HEK293 (cell line): ENCODE measurements around the gene KLK3.

Experiments
- CTCF ChIA-PET: fragments of 350-600 bp; formaldehyde crosslinking; extraction: SDS; loops from one replicate; lab custom pipeline; 2021; ENCODE audit warnings: antibody characterized with exemption; lab: Yijun Ruan, JAX
- POLR2A ChIA-PET: fragments of 300-600 bp; formaldehyde crosslinking; extraction: SDS; loops from one replicate; lab custom pipeline; 2020; ENCODE audit warnings: antibody characterized with exemption, inconsistent platforms; lab: Yijun Ruan, JAX
- H3K27ac ChIP-seq: fragments of 200-500 bp; sonication (Bioruptor generic); 2 replicates; pipeline ENCODE4 v1.5.1; 2014; ENCODE audit warnings: low read depth, low read length, control low read depth, inconsistent platforms; ENCODE audit errors: extremely low read depth
- H3K36me3 ChIP-seq, 2 experiments: fragments of 200-500 bp in 1 of 2; sonication (Bioruptor generic) in 1 of 2; 1 replicate in 1 of 2; 2 replicates in 1 of 2; pipeline ENCODE4 v1.5.1; 2014 to 2017; ENCODE audit warnings: inconsistent platforms in 2 of 2, low read length in 2 of 2; ENCODE audit not compliant: control insufficient read depth in 2 of 2, insufficient read depth in 1 of 2
- H3K4me1 ChIP-seq: fragments of 200-500 bp; sonication (Bioruptor generic); 2 replicates; pipeline ENCODE4 v1.5.1; 2014; ENCODE audit warnings: mild to moderate bottlenecking, low read length, inconsistent platforms; ENCODE audit not compliant: control insufficient read depth, insufficient read depth
- H3K4me3 ChIP-seq: 2 replicates; pipeline ENCODE4 v1.5.1; 2011; ENCODE audit warnings: low read depth, mild to moderate bottlenecking, control low read depth, low read length, moderate library complexity
- H3K9me3 ChIP-seq: fragments of 200-500 bp; sonication (Bioruptor generic); 2 replicates; pipeline ENCODE4 v1.5.1; 2014; ENCODE audit warnings: low read depth, low read length, inconsistent platforms; ENCODE audit not compliant: control insufficient read depth, insufficient read depth
- BCL11B ChIP-seq: fragments of 450-650 bp; formaldehyde crosslinking; IDR thresholded peaks from 2 replicates; pipeline ENCODE4 v1.5.1; 2016; ENCODE audit warnings: low read depth, missing biosample characterization, missing genetic modification characterization
- CTCF ChIP-seq: fragments of 450-650 bp; formaldehyde crosslinking; IDR thresholded peaks from 2 replicates; pipeline ENCODE4 v1.5.1; 2016; ENCODE audit warnings: missing biosample characterization, missing genetic modification characterization
- EGR2 ChIP-seq: fragments of 450-650 bp; formaldehyde crosslinking; IDR thresholded peaks from 2 replicates; pipeline ENCODE4 v1.5.1; 2016; ENCODE audit warnings: low read depth, missing biosample characterization, missing genetic modification characterization
- FEZF1 ChIP-seq: fragments of 450-650 bp; formaldehyde crosslinking; IDR thresholded peaks from 2 replicates; pipeline ENCODE4 v1.5.1; 2016; ENCODE audit warnings: missing biosample characterization, missing genetic modification characterization
- GLI2 ChIP-seq: fragments of 450-650 bp; formaldehyde crosslinking; IDR thresholded peaks from 2 replicates; pipeline ENCODE4; 2017; ENCODE audit warnings: missing biosample characterization, missing genetic modification characterization, low read depth, borderline replicate concordance
- KLF10 ChIP-seq: fragments of 450-650 bp; IDR thresholded peaks from 2 replicates; pipeline ENCODE4 v1.5.1; 2018; ENCODE audit warnings: missing biosample characterization, mild to moderate bottlenecking, missing genetic modification characterization
- PBX3 ChIP-seq: sonication (generic); formaldehyde crosslinking; IDR thresholded peaks from 2 replicates; pipeline ENCODE4 v1.8.1; 2022; ENCODE audit warnings: mild to moderate bottlenecking, moderate library complexity, missing genetic modification reagents
- ZFHX2 ChIP-seq: fragments of 450-650 bp; formaldehyde crosslinking; conservative IDR thresholded peaks from 2 replicates; pipeline ENCODE4 v1.5.1; 2016; ENCODE audit warnings: missing biosample characterization, missing genetic modification characterization
- ZIC2 ChIP-seq: fragments of 450-650 bp; formaldehyde crosslinking; IDR thresholded peaks from 2 replicates; pipeline ENCODE4 v1.5.1; 2016; ENCODE audit warnings: missing biosample characterization, missing genetic modification characterization
- ZNF214 ChIP-seq: fragments of 450-650 bp; formaldehyde crosslinking; IDR thresholded peaks from 2 replicates; pipeline ENCODE4 v1.5.1; 2017; ENCODE audit warnings: missing biosample characterization, mild to moderate bottlenecking, missing genetic modification characterization, borderline replicate concordance
- ZNF341 ChIP-seq: fragments of 450-650 bp; formaldehyde crosslinking; IDR thresholded peaks from 2 replicates; pipeline ENCODE4; 2016; ENCODE audit warnings: low read depth, missing biosample characterization, missing genetic modification characterization
- ZNF513 ChIP-seq: fragments of 450-650 bp; IDR thresholded peaks from 2 replicates; pipeline ENCODE4 v1.5.1; 2018; ENCODE audit warnings: missing biosample characterization, missing genetic modification characterization
- ZNF518A ChIP-seq: fragments of 450-650 bp; formaldehyde crosslinking; conservative IDR thresholded peaks from 2 replicates; pipeline ENCODE4 v1.5.1; 2016; ENCODE audit warnings: low read depth, missing biosample characterization, missing genetic modification characterization
- ZNF548 ChIP-seq: fragments of 450-650 bp; formaldehyde crosslinking; IDR thresholded peaks from 2 replicates; pipeline ENCODE4 v1.5.1; 2016; ENCODE audit warnings: missing biosample characterization, missing genetic modification characterization
- ZNF704 ChIP-seq: fragments of 450-650 bp; formaldehyde crosslinking; IDR thresholded peaks from 2 replicates; pipeline ENCODE4 v1.5.1; 2016; ENCODE audit warnings: missing biosample characterization, missing genetic modification characterization
- ZSCAN18 ChIP-seq: fragments of 450-650 bp; formaldehyde crosslinking; IDR thresholded peaks from 2 replicates; pipeline ENCODE4 v1.5.1; 2016; ENCODE audit warnings: missing biosample characterization, missing genetic modification characterization

Gene KLK3

GRCh38 chr19:50877338-50877737 is 22.6 kb downstream of the KLK3 start:
- no peak overlapping the region for H3K4me3 ChIP-seq
- POLR2A ChIA-PET: no interaction called here
- CTCF ChIA-PET: no interaction called here
- TF ChIP-seq ZNF548 (no peak), ZNF214 (tag by site-specific recombination) (no peak), FEZF1 (tag by site-specific recombination) (no peak), ZNF513 (tag by site-specific recombination) (no peak), CTCF (no peak), GLI2 (tag by site-specific recombination) (no peak), ZNF704 (tag by site-specific recombination) (no peak)
- no peak overlapping the region for H3K27ac ChIP-seq
- H3K4me1 ChIP-seq: no peaks in the 10 kb centered on the region
- no peaks in the 10 kb centered on the region for H3K9me3 ChIP-seq
- no peaks in the 10 kb centered on the region for H3K36me3 ChIP-seq

GRCh38 chr19:50878851-50879250 is 24.1 kb downstream of the KLK3 start:
- Histone ChIP-seq H3K4me3 (no peak overlapping the region), H3K4me1 (no peaks in the 10 kb centered on the region), H3K9me3 (no peaks in the 10 kb centered on the region), H3K36me3 (no peaks in the 10 kb centered on the region), H3K27ac (no peak overlapping the region)
- CTCF ChIA-PET: interaction anchor here (0.6 to 0.9 kb wide), 4 partner anchors 20 to 342 kb away, joined by 3 to 5 read pairs (median 4); no protein-coding TSS in a partner anchor
- POLR2A ChIA-PET: no interaction called here
- TF ChIP-seq PBX3 (CRISPR knock-in tag): no peak
- no peak for TF ChIP-seq ZIC2 (tag by site-specific recombination)
- TF ChIP-seq ZNF341 (tag by site-specific recombination): no peak
- TF ChIP-seq EGR2: no peak

GRCh38 chr19:50880241-50880640 is 25.5 kb downstream of the KLK3 start:
- Histone ChIP-seq H3K4me3 (no peak overlapping the region), H3K9me3 (no peaks in the 10 kb centered on the region), H3K4me1 (no peaks in the 10 kb centered on the region), H3K36me3 (no peaks in the 10 kb centered on the region), H3K27ac (no peak overlapping the region)
- POLR2A ChIA-PET: no interaction called here
- CTCF ChIA-PET: no interaction called here
- no peak for TF ChIP-seq ZNF518A
- no peak for TF ChIP-seq BCL11B (tag by site-specific recombination)
- TF ChIP-seq ZFHX2: no peak
- no peak for TF ChIP-seq PBX3 (CRISPR knock-in tag)
- TF ChIP-seq KLF10 (tag by site-specific recombination): no peak
- TF ChIP-seq ZSCAN18 (tag by site-specific recombination): no peak
